GM19452 (cell line): ENCODE data around the gene SH3YL1.

Source experiments
- ATAC-seq: cut with Tn5 transposase; IDR thresholded peaks from one replicate; pipeline ENCODE4 v1.9.1; 2021; ENCODE audit not compliant: unreplicated experiment

The SH3YL1 gene

GRCh38 chr2:228115-228514 is 35.7 kb downstream of the SH3YL1 start:
- ATAC-seq, result no peak

GRCh38 chr2:223971-224760 is 39.7 kb downstream of the SH3YL1 start:
- no peak for ATAC-seq

- ATAC-seq, result no peak
Measured at GRCh38 chr2:223451-223850, 40.4 kb downstream of the SH3YL1 start.

GRCh38 chr2:216068-216467 is 47.8 kb downstream of the SH3YL1 start:
- ATAC-seq, result no peak

- no peak for ATAC-seq
Measured at GRCh38 chr2:213932-214693, 49.7 kb downstream of the SH3YL1 start.

- no peak for ATAC-seq
Measured at GRCh38 chr2:211486-212184, 52.2 kb downstream of the SH3YL1 start.

GRCh38 chr2:210660-211059 is 53.2 kb downstream of the SH3YL1 start:
- ATAC-seq, result no peak

GRCh38 chr2:209470-209869 is 54.4 kb downstream of the SH3YL1 start:
- ATAC-seq, result no peak

- ATAC-seq, result no peak
Measured at GRCh38 chr2:208335-208734, 55.5 kb downstream of the SH3YL1 start.

- ATAC-seq, result no peak
Measured at GRCh38 chr2:203984-204383, 59.8 kb downstream of the SH3YL1 start.

GRCh38 chr2:203401-203800 is 60.4 kb downstream of the SH3YL1 start:
- ATAC-seq, result no peak

- no peak for ATAC-seq
Measured at GRCh38 chr2:202945-203344, 60.9 kb downstream of the SH3YL1 start.

- ATAC-seq, result no peak
Measured at GRCh38 chr2:201648-202433, 62.0 kb downstream of the SH3YL1 start.

GRCh38 chr2:199041-199966 is 64.5 kb downstream of the SH3YL1 start:
- no peak for ATAC-seq

- ATAC-seq, result no peak
Measured at GRCh38 chr2:196406-196805, 67.4 kb downstream of the SH3YL1 start.

- no peak for ATAC-seq
Measured at GRCh38 chr2:195932-196331, 67.9 kb downstream of the SH3YL1 start.

GRCh38 chr2:193141-193671 is 70.6 kb downstream of the SH3YL1 start:
- no peak for ATAC-seq

GRCh38 chr2:191311-192190 is 72.3 kb downstream of the SH3YL1 start:
- ATAC-seq, result no peak

GRCh38 chr2:187825-188224 is 76.0 kb downstream of the SH3YL1 start:
- ATAC-seq, result no peak
